HG03025 (cell line): ENCODE results near the gene UBAC2.
A peak's percentile ranks its signal among the peaks of the same experiment; 100 is the strongest.

Source experiments
- ATAC-seq: cut with Tn5 transposase; IDR thresholded peaks from one replicate; pipeline ENCODE4 v1.9.1; 2021; ENCODE audit warnings: mild to moderate bottlenecking, moderate library complexity; ENCODE audit not compliant: unreplicated experiment, low FRiP score

Gene UBAC2

DNA sequence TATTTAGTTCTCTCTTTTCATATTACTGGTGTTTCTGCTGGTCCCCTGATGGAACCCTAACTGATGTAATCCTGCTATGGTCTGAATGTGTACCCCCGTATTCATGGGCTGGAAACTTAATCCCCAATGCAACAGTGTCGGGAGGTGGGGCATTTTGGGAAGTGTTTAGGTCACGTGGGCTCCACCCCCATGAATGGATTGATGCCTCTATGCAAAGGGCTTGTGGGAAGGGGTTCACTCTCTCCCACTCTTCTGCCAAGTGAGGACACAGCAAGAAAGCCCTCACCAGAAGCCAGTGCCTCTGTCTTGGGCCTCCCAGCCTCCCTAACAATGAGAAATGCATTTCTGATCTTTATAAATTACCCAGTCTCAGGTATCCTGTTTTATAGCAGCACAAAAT is 21.2 kb upstream of the UBAC2 start:
- no peak for ATAC-seq

DNA sequence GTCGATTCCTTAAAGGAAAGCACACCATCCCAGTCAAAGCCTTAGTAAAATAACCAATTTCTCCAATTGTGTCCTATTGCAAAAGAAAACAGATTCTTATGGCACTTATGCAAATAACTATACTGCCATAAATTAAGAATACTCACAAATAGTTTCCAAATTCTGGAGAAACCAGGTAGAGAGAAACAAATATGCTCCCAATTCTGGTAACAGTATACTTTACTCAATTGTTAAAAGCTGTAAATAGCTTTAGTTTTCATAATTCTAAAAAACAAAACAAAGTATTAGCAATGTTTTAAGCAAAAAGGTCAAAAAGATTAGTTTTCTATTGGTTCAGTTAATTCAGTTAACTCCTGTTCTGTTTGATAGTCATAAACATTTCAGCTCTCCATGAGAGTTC is 18.2 kb upstream of the UBAC2 start:
- no peak for ATAC-seq

DNA sequence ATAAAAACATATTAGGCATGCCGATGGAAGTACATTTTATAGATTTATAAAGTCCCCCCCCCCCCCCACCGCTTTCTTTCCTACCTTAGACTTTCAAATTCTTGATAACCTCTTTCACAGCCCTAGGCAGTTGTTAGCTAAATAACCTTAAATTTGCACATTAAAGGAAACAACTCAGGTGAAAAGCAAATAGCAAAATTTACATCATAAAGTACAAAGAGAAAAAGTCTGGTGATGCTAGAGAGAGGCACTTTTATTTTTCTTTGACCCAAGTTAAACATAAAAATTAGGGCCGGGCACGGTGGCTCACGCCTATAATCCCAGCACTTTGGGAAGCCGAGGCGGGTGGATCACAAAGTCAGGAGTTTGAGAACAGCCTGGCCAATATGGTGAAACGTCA is 15.0 kb upstream of the UBAC2 start:
- ATAC-seq, result no peak

DNA sequence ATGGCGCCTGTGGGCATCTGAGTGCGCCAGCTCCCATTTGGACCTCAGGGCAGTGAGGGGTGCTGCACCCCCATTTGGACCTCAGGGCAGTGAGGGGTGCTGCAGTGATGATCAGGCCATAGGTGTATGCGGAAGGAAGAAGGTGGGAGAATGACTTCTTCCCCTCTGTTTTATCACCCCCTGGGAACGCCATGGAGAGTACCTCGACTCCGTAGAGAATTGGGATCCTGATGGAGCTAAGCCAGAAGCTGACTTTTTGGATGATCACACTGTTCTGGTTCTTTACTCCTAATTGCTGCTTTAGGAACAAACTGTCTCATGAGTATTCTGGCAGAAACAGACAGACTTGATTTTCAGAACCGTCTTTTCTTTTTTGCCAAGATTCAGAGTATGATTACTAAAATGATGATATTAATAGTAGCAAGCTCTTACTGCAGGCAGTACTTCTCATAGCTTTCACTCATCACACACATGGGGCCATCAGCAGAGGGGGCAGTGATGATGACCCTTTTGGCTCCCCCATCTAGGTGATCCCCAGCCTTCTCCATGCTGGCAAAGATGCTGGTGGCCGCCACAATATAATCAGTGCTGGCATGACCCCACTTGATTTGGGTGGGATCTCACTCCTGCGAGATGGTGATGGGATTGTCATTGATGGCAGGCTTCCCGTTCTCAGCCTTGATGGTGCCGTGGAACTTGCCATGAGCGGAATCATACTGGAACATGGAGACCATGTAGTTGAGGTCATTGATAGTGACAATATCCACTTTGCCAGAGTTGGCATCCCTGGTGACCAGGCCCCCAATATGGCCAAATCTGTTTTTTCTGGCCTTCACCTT is 10.3 kb upstream of the UBAC2 start:
- no peak for ATAC-seq

GRCh38 chr13:99191336-99191899 is 9.2 kb upstream of the UBAC2 start:
- no peak for ATAC-seq

- no peak for ATAC-seq
Measured at GRCh38 chr13:99191900-99192399, 8.7 kb upstream of the UBAC2 start.

DNA sequence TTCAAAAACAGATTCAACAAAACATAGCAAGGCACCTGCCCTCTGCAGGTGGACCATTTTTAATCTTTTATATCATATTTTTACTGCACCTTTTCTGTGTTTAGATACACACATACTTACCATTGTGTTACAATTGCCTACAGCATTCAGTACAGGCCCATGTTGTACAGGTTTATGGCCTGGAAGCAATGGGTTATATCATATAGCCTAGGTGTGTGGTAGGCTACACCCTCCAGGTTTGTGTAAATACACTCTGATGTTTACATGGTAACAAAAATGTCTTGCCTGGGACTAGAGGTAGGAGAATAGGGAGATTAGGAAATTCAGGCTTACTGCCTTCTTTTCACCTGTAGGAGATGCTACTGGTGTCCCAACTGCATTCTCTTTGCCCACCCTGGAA is 8.2 kb upstream of the UBAC2 start:
- no peak for ATAC-seq

GRCh38 chr13:99193152-99193551 is 7.5 kb upstream of the UBAC2 start:
- no peak for ATAC-seq

GRCh38 chr13:99196466-99197116 is 4.1 kb upstream of the UBAC2 start:
- ATAC-seq, result no peak

DNA sequence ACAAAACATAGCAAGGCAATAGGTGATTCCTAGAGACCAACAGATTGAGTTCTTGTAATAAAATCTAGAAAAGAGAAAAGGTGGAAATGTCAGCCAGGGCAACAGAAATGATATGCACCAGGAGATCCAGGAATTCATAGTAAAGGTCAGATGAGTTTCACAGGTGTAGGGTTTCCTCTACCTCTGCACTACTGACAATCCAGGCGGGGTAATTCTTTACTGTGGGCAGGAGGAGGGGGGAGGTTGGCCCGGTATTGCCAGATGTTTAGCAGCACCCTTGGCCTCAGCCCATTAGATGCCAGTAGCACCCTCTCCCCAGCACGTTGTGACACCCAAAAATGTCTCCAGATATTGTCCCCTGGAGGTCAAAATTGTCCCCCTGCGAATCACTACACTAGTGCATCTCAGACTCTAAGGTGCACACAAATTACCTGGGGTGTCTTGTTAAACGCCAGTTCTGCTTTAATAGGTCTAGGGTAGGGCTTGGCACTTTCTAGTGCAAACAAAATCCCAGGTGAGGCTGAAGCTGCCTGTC is 3.5 kb upstream of the UBAC2 start:
- no peak for ATAC-seq

DNA sequence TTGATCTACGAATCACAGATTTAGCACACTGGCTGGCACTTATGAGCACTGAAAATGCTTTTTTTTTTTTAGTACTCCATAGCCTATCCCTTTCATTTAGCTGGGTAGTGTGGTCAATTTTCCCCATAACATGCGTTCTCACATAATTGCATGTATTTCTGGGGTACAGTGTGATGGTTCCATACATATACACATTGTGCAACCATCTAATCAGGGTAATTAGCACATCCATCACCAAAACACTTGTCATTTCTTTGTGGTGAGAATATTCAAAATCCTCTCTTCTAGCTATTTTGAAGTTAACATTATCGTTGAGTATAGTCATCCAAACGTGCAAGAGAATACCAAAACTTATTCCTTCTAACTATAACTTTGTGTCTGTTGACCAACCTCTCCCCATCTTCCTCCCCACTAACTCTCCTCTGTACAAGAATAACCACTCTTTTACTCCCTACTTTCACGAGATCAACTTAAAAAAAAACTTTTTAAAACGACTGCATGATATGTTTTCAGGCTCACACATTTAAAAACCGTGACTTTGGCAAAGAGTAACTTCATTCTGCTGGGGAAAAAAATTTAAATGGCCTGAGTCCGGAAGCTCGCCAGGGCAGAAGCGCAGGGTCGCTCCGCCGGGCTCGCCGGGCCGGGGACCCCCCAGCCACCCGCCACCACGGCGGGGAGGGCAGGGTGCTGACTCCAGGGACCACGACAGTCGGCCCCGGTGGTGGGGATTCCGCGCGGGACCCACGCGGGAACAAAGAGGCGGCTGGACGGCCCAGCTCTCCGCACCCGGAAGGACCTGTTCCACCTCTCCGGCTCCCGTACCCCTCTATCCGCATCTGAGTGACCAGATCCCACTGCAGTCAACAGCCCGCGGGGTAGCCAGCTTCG is 868 bp upstream of the UBAC2 start:
- ATAC-seq, result peak; percentile 1

DNA sequence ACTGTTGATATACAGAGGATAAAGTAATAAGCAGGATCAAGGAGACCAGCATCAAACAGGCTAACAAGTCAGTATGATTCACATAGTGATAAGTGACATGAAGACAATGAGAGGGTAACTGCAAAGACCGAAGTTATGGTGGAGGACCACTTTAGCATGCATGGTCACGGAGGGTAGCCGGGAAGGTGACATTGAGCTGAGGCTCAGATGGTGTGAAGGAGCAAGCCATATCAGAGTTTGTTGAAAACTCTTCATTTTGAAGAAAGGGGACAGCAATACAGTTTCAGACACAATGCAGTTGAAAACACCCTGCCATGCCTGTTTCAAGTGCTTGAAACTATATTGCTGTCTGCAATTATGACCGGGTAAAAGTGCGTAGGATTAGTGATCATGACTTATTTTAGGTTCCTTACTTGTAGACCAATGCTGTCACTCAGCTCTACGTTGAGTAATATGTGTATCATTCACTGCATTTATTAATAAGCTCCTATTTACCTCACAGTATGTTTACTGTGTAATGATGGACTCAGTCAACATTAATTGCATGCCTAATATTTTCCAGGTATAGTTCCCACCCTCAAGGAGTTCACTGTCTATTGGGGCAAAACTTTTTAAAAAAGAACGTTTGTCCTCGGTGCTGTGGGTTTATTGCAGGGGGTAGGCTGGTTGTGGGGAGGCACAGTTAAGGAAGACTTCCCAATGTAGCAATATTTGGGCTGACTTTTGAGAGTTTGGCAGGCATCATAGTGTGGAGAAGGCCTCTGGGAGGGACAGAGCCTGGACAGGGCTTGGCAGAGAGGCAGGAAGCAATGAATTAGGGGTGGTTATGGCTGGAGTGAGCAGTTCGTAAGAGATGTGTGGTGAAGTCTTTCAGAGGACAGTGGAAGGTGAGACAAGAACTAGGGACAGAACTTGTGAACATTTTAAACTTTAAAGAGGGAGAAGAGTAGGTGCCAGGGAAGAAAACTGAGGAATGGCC is 3.2 kb downstream of the UBAC2 start:
- no peak for ATAC-seq

- ATAC-seq, result no peak
Measured at GRCh38 chr13:99205621-99206220, 5.1 kb downstream of the UBAC2 start.

- ATAC-seq, result no peak
Measured at GRCh38 chr13:99206226-99206625, 5.6 kb downstream of the UBAC2 start.

- ATAC-seq, result no peak
Measured at GRCh38 chr13:99206873-99207272, 6.2 kb downstream of the UBAC2 start.

- no peak for ATAC-seq
Measured at GRCh38 chr13:99207511-99207910, 6.9 kb downstream of the UBAC2 start.

DNA sequence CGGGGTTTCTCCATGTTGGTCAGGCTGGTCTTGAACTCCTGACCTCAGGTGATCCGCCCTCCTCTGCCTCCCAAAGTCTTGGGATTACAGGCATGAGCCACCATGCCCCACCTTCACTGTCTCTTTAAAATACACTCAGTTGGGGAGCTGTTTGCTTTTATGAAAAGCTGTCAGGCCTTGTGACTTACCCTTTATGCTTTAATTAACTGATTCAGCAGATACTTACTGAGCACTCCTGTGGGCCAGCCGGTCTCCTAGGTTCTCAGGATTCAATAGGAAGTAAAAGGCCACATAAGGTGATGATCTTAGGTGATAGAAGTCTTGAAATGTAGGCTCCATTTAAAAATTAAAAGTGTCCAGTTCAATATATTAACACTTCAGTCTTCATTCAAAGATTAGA is 7.5 kb downstream of the UBAC2 start:
- ATAC-seq, result no peak

GRCh38 chr13:99208845-99209527 is 8.3 kb downstream of the UBAC2 start:
- ATAC-seq, result no peak
